GM23248 (cell line): Measurements from ENCODE around the gene ZNF646. TPM values are rescaled to one million over a fixed set of nuclear protein-coding genes. Genes with fewer than 3 reads are reported as not detected.

Source experiments
- DNase-seq: peaks from one replicate; pipeline ENCODE4 v3.0.0-alpha.2; 2015
- H2AFZ ChIP-seq: fragments of 200-600 bp; sonication (generic); 2 replicates; pipeline ENCODE4 v1.6.1; 2016; ENCODE audit warnings: antibody characterized with exemption
- H3F3A ChIP-seq: fragments of 200-600 bp; sonication (generic); 2 replicates; pipeline ENCODE4 v1.6.1; 2016; ENCODE audit warnings: mild to moderate bottlenecking, antibody characterized with exemption, mixed run types; ENCODE audit not compliant: insufficient read depth
- H3K27ac ChIP-seq: fragments of 200-600 bp; sonication (generic); 2 replicates; pipeline ENCODE4 v1.5.1; 2016; ENCODE audit warnings: mild to moderate bottlenecking
- H3K27me3 ChIP-seq: fragments of 200-600 bp; sonication (generic); replicated peaks from 2 replicates; pipeline ENCODE4 v1.6.1; 2016; ENCODE audit warnings: mild to moderate bottlenecking; ENCODE audit not compliant: insufficient read depth
- H3K36me3 ChIP-seq: fragments of 200-600 bp; sonication (generic); 2 replicates; pipeline ENCODE4 v1.6.1; 2016; ENCODE audit warnings: low read depth, mild to moderate bottlenecking
- H3K4me1 ChIP-seq: fragments of 200-600 bp; sonication (generic); 2 replicates; pipeline ENCODE4 v1.6.1; 2016; ENCODE audit warnings: mild to moderate bottlenecking; ENCODE audit not compliant: insufficient read depth
- H3K4me2 ChIP-seq: fragments of 200-600 bp; sonication (generic); one replicate; pipeline ENCODE4 v1.6.1; 2016; ENCODE audit warnings: mild to moderate bottlenecking; ENCODE audit not compliant: unreplicated experiment
- H3K4me3 ChIP-seq: fragments of 200-600 bp; sonication (generic); 2 replicates; pipeline ENCODE4 v1.5.1; 2016; ENCODE audit warnings: mild to moderate bottlenecking
- H3K79me2 ChIP-seq: fragments of 200-600 bp; sonication (generic); 2 replicates; pipeline ENCODE4 v1.6.1; 2016; ENCODE audit warnings: mild to moderate bottlenecking; ENCODE audit not compliant: insufficient read depth
- H3K9ac ChIP-seq: fragments of 200-600 bp; sonication (generic); 2 replicates; pipeline ENCODE4 v1.6.1; 2016; ENCODE audit warnings: mild to moderate bottlenecking
- H3K9me2 ChIP-seq: fragments of 200-600 bp; sonication (generic); 2 replicates; pipeline ENCODE4 v1.6.1; 2016; ENCODE audit warnings: mixed run types, mild to moderate bottlenecking, moderate library complexity; ENCODE audit not compliant: insufficient read depth
- H3K9me3 ChIP-seq: fragments of 200-600 bp; sonication (generic); one replicate; pipeline ENCODE4 v1.6.1; 2017; ENCODE audit warnings: low read depth
- H4K20me1 ChIP-seq: fragments of 200-600 bp; sonication (generic); 2 replicates; pipeline ENCODE4 v1.6.0; 2016; ENCODE audit not compliant: insufficient read depth
- EZH2 ChIP-seq: fragments of 200-600 bp; sonication (generic); IDR thresholded peaks from 2 replicates; pipeline ENCODE4 v1.6.1; 2018; ENCODE audit warnings: antibody characterized with exemption, mild to moderate bottlenecking; ENCODE audit not compliant: insufficient read depth, poor library complexity, severe bottlenecking
- EZH2phosphoT487 ChIP-seq: fragments of 200-600 bp; sonication (generic); IDR thresholded peaks from 2 replicates; pipeline ENCODE4 v1.6.1; 2018; ENCODE audit warnings: antibody characterized with exemption, moderate library complexity, mild to moderate bottlenecking, low read depth; ENCODE audit not compliant: insufficient read depth
- WGBS, 2 experiments: methylation state at CpG; one replicate each; pipeline ENCODE4 v1.1.6; 2015 to 2017; ENCODE audit warnings: low lambda C conversion rate in 2 of 2, low coverage in 1 of 2; ENCODE audit errors: missing lambda C conversion rate in 2 of 2; 5-methylcytosine and 5-hydroxymethylcytosine counted together
- in situ Hi-C: fragments of 300-500 bp; cut with MboI; formaldehyde crosslinking; loops from 2 replicates; pipeline ENCODE4 v1.15.0; 2020
- polyA plus RNA-seq: library from polyadenylated mRNA; unstranded; fragments of >200 nt; fragmentation: Nextera tagmentation; extraction: Ambion mirVana; gene quantifications from 2 replicates; pipeline ENCODE4 v1.2.1, GENCODE V29; 2016
- total RNA-seq: library from RNA; depleted of rRNA; stranded (reverse); fragments of >200 nt; shearing (Covaris generic); gene quantifications from 2 replicates; pipeline ENCODE4 v1.2.3, GENCODE V29; 2014

The ZNF646 gene
- total and polyA plus RNA-seq, 2 experiments from 2014 or later, result 3.5 to 10.6 TPM

- no peak overlapping the region for H3K27ac ChIP-seq
- 0 out of 2 replicates have a peak, but pooled peaks cover 6% of the 10 kb centered on the region for H3K4me1 ChIP-seq
- no peaks in the 10 kb centered on the region for H3K9me3 ChIP-seq
- peak overlapping the region; percentile 51 for H3K4me2 ChIP-seq
- no peaks in the 10 kb centered on the region for H3K9me2 ChIP-seq
- H3K27me3 ChIP-seq, result no peaks in the 10 kb centered on the region
- WGBS, 2 experiments, result 45 to 51% methylated on average over 44 to 50 of the region's 57 CpGs
- no peak for TF ChIP-seq EZH2phosphoT487
- no peak for TF ChIP-seq EZH2
- peaks cover 24% of the 10 kb centered on the region for H3K79me2 ChIP-seq
- peak overlapping the region; percentile 84 for H2AFZ ChIP-seq
- no peaks in the 10 kb centered on the region for H4K20me1 ChIP-seq
- peak overlapping the region; percentile 90 for H3K9ac ChIP-seq
- peaks cover 16% of the 10 kb centered on the region; the same call in 1 of the 2 replicates for H3K36me3 ChIP-seq
- H3F3A ChIP-seq, result peaks cover 14% of the 10 kb centered on the region; the same call in 1 of the 2 replicates
- in situ Hi-C loops, result no loop called here
- H3K4me3 ChIP-seq, result peak overlapping the region; percentile 81
- peak; percentile 46 for DNase-seq
These were observed 34.8 kb downstream of the ZNF646 start for GRCh38 chr16:31108794-31109558.

GRCh38 chr16:31109622-31110021 lies 35.4 kb downstream of the ZNF646 start:
- Histone ChIP-seq H3K4me2 (peak overlapping the region; percentile 51), H3K9ac (0 out of 2 replicates have a peak overlapping the region, but pooled peaks have one; percentile 90), H3K4me1 (0 out of 2 replicates have a peak, but pooled peaks cover 6% of the 10 kb centered on the region), H3K27ac (no peak overlapping the region), H3F3A (peaks cover 14% of the 10 kb centered on the region; the same call in 1 of the 2 replicates), H3K9me2 (no peaks in the 10 kb centered on the region), H4K20me1 (no peaks in the 10 kb centered on the region), H3K27me3 (no peaks in the 10 kb centered on the region), H3K79me2 (peaks cover 24% of the 10 kb centered on the region), H3K9me3 (no peaks in the 10 kb centered on the region), H3K36me3 (peaks cover 16% of the 10 kb centered on the region; the same call in 1 of the 2 replicates), H3K4me3 (peak overlapping the region; percentile 81), H2AFZ (no peak overlapping the region)
- 92 to 93% methylated on average over 12 of the region's 12 CpGs for WGBS, 2 experiments
- TF ChIP-seq EZH2 (no peak), EZH2phosphoT487 (no peak)
- in situ Hi-C loops, result no loop called here
- DNase-seq, result no peak

GRCh38 chr16:31110106-31111034 lies 36.1 kb downstream of the ZNF646 start:
- no peak for TF ChIP-seq EZH2
- no peak for TF ChIP-seq EZH2phosphoT487
- Histone ChIP-seq H3K79me2 (peaks cover 24% of the 10 kb centered on the region), H4K20me1 (no peaks in the 10 kb centered on the region), H3K9ac (0 out of 2 replicates have a peak overlapping the region, but pooled peaks have one; percentile 90), H3K9me3 (no peaks in the 10 kb centered on the region), H3K9me2 (no peaks in the 10 kb centered on the region), H2AFZ (no peak overlapping the region), H3K27ac (no peak overlapping the region), H3K4me2 (no peak overlapping the region), H3K4me1 (0 out of 2 replicates have a peak, but pooled peaks cover 6% of the 10 kb centered on the region), H3K27me3 (no peaks in the 10 kb centered on the region), H3F3A (peaks cover 14% of the 10 kb centered on the region; the same call in 1 of the 2 replicates), H3K4me3 (no peak overlapping the region), H3K36me3 (peaks cover 16% of the 10 kb centered on the region; the same call in 1 of the 2 replicates)
- in situ Hi-C loops, result no loop called here
- DNase-seq, result no peak
- WGBS, 2 experiments, result 91 to 96% methylated on average over 24 to 26 of the region's 26 CpGs

- H3K79me2 ChIP-seq, result peaks cover 24% of the 10 kb centered on the region
- no peaks in the 10 kb centered on the region for H3K9me3 ChIP-seq
- 0 out of 2 replicates have a peak, but pooled peaks cover 6% of the 10 kb centered on the region for H3K4me1 ChIP-seq
- TF ChIP-seq EZH2phosphoT487 (no peak), EZH2 (no peak)
- H3K9me2 ChIP-seq, result no peaks in the 10 kb centered on the region
- H3K27ac ChIP-seq, result no peak overlapping the region
- no peak overlapping the region for H3K9ac ChIP-seq
- 92 to 93% methylated on average over 23 of the region's 23 CpGs for WGBS, 2 experiments
- in situ Hi-C loops, result no loop called here
- H3K27me3 ChIP-seq, result no peaks in the 10 kb centered on the region
- no peak overlapping the region for H3K4me3 ChIP-seq
- no peaks in the 10 kb centered on the region for H4K20me1 ChIP-seq
- H3F3A ChIP-seq, result peaks cover 14% of the 10 kb centered on the region; the same call in 1 of the 2 replicates
- peaks cover 16% of the 10 kb centered on the region; the same call in 1 of the 2 replicates for H3K36me3 ChIP-seq
- DNase-seq, result no peak
- no peak overlapping the region for H3K4me2 ChIP-seq
- H2AFZ ChIP-seq, result no peak overlapping the region
These were observed 37.8 kb downstream of the ZNF646 start for GRCh38 chr16:31111881-31112466.
